Measurements from ENCODE around the gene DGKG.

Gene DGKG

DNA sequence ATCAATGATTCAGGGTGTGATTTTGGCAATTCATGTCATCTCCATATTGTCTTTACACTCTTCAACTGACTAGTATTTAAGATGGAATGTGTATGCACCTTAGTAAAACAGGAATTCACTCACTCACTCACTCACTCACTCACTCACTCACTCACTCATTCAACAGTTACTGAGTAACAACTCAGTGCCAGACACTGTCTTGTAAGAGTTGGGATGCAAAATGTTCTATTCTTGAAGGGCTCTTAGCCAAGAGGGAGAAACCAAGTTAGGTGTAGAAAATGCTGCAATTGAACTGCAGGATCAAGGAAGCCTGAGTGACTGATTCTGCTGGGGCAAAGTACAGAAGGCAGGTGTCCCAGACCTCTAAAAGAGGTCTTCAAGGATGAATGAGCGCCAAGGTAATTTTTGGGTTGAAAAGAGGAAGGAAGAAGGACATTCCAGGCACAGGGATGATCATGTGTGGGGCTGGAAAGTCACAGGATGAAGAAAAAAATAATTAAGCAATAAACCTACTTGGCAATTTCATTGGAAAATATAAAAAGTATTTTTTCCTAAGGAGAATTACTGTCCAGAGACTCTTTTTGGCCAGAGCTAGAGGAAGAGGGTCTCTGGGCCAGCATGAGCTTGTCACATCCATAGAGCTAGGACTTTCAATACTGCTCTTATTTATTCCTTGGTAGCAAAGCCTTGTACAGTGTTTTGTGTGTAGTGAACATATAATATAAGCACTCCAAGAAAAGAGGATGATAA, 194.2 kb downstream of the DGKG start:
- DNase-seq: no peak

DNA sequence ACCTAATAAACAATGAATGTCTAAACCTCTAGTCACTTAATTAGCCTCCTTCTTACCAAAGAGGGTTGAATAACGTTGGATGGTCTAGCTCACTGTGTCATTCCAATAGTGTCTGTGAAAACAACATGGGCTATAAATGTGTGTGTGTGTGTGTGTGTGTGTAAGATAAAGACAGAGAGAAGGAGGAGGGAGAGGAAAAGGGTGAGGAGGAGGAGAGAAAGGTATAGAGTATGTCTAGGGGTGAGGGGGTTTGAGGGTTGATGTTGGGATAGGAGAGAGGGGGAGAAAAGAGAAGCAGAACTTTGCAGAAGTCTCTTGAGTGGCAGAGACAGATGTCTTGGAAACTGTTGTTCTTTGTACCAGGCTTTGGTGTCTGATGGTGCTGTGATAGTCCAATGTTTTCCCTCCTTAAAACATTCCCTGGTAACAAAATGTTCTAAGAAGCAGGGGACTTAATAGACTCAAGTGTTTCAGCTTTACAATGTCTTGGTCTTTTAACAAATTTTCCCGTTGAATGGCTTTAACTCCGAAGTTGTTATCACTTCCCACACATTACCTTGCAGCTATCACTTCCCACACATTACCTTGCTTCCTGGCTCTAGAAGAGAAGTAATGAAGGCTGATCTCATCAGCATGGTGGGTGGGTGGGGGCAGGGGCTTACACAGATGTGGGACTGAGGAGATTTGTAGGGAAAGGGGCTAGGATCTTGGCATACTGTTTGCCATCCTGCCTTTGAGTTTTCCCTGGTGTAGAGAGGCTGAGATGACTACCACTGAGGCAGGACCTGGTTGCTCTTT, 195.3 kb downstream of the DGKG start:
- DNase-seq: no peak

DNA sequence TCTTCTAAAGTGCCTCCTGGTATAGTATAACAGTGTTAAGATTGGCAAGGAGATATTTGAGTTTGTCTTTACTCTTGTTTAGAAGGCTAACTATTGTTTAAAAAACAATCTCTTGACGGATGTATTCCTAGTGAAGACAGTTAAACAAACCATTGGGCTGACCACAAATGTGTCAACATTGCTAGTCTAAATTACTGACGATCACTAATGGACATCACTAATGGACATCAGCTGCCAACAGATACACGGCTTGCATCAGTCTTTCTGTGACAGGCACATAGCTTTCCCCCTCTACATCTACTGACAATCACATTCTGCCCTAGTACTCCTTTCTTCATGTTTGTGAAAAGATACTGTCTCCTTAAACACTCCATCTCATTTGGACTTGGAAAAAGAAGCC, 196.0 kb downstream of the DGKG start:
- DNase-seq: no peak

DNA sequence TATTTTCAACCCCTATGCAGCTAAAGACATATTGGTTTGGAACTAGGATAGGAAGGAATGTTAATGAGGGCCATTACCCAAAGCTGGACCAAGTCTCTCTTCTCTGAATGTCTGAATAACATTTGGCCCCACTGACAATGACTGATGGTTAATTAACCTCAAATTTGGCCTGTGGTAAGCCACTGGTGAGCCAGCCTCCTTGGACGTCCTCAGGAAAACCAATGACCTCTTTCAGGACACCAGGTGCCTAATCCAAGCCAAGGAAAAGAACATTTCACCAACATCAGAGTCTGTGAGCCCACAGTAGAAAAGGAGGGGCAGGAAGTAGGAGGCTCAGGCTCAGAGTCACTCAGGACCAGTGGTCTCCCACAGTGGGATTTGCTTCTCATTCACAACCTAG, 196.7 kb downstream of the DGKG start:
- DNase-seq: no peak

DNA sequence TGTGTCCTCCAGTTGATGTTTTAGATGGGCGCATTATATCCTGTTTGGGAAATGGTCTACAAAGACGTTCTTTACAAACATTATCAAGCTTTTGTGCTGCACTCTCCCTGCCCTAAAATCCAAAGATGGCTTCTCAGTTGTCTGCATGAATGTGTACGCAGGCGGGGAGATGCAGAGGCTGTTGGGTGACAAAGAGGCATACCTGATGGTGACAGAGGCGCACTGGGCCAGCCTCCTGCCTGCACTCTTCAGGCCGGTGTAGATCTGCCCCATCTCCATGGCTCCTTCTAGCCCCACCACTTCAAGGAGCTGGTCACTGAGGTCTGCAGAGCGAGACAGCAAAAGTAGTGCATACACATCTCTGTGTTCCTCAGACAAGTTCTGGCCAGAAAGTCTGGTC, 197.3 kb downstream of the DGKG start:
- DNase-seq: no peak

DNA sequence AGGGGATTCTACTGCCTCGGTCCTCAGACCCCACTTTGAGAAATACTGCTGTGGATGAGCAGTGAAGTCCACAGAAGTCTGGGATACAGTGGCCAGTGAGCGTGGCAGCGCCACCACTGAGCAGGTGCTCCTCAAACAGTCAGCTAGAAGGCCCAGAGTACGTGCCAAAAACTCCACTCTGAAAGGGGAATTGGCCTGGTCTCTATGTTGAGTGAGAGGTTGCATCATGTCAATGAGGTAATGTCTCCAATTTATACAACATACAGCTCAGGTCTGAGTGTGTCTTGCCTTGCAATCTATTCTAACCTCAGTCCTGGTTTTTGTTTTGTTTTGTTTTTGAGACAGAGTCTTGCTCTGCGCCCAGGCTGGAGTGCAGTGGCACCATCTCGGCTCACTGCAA, 199.8 kb downstream of the DGKG start:
- DNase-seq: no peak

DNA sequence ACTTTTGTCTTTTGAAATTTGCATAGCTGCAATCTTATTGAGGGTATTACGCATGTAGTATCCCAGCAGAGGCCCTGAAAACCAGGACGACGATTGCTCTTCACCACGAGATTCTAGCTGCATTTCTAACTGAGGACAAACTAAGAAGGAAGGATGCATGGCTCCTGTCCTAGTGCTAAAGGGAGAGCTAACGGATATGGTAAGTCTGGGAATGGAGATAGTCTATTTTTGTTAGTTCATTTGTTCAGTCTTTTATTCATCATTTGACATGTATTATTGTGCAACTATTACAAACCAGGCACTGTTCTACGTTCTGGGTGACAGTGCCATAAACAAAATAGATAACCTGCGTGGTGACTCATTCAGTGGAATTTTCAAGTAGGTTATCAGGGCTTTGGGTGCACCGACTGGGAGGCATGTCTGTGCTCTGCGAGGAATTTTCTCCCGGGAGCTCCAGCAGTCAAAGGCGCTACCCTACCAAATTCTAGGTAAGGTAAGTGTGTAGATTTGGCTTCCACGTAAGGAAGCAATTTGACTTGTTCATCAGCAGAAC, 201.3 kb downstream of the DGKG start:
- no peak for DNase-seq

DNA sequence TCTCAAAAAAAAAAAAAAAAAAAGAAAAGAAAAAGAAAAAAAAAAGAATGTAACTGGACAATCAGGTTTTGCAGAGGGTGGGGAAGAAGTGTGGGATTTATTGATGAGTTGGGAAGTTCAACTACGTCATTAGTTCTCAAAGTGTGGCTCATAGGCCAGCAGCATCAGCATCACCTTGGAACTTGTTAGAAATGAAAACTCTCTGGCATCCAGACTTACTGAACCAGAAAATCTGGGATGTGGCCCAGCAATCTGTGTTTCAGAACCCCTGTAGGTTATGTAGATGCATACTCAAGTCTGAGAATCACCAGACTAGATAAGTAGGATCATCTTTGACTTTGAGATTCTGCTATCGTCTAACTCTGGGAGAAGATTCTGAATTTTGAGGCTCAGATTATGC, 207.4 kb downstream of the DGKG start:
- no peak for DNase-seq

DNA sequence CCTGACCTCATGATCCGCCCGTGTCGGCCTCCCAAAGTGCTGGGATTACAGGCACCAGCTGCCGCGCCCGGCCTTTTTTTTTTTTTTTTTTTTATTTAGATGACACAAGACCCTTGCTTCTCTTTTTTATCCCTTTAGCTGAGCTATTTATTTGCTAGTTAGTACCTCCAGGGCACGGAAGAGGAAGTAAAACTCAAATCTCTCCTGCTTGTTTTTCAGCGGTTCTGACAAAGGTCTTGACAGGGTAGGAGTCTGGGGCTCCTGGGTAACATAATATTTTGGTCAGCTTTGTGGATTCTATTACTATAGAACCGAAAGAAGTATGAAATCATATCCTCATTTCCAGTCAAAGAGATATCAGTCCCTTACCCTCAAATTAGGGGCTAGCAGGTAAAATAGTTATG, 209.1 kb downstream of the DGKG start:
- DNase-seq: no peak

DNA sequence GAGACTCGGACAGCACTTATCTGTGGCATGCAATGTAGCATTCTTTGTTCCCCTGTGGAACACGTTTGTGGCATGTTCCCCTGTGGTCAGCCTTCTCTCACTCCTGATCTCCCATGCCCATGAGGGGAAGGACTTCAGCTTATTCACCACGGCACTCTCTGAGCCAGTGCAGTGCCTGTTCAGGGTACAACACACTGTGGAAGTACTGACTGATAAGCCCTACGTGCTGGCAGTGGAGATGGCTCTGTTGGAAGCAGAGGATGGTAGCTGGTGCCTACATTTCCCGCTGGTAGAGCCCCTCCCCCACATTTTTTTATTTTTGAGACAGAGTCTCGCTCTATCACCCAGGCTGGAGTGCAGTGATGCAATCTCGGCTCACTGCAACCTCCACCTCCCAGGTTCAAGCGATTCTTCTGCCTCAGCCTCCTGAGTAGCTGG, 209.7 kb downstream of the DGKG start:
- DNase-seq: no peak

DNA sequence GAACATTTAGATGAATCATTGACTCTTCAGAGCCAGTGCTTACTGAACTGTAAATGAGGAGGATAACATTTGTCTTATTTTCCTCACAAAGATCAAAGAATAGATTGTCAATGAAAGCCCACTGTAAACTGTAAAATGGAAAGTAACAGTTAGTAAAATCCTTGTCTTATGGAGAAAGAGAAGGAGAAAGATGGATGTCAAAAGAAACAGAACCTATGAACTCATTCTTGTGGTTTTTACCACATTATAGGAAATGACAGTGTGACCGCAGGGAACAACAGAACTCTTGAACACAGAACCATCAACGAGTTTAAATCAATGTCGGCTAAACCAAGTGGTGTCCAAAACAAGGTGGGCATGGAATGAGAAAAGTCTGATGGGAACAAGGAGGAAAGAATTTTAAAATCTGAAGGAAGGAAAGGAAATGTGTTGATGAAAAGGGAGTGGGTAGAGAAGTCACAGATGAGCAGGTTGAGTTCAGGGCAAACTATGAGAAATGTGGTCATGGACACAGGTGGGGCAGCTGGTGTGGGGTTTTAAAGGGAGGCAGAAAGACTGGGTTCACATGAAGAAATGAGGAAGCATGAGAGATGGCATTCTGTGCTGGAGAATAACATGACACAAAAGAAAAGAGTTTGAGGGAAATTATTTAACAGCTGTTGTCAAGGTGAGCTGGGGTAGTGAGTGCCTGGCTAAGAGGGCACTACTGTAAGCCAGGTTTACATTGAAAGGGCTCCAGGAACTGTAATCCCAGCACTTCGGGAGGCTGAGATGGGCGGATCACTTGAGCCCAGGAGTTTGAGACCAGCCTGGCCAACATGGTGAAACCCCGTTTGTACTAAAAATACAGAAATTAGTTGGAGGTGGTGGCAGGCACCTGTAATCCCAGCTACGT, 210.7 kb downstream of the DGKG start:
- DNase-seq: no peak

DNA sequence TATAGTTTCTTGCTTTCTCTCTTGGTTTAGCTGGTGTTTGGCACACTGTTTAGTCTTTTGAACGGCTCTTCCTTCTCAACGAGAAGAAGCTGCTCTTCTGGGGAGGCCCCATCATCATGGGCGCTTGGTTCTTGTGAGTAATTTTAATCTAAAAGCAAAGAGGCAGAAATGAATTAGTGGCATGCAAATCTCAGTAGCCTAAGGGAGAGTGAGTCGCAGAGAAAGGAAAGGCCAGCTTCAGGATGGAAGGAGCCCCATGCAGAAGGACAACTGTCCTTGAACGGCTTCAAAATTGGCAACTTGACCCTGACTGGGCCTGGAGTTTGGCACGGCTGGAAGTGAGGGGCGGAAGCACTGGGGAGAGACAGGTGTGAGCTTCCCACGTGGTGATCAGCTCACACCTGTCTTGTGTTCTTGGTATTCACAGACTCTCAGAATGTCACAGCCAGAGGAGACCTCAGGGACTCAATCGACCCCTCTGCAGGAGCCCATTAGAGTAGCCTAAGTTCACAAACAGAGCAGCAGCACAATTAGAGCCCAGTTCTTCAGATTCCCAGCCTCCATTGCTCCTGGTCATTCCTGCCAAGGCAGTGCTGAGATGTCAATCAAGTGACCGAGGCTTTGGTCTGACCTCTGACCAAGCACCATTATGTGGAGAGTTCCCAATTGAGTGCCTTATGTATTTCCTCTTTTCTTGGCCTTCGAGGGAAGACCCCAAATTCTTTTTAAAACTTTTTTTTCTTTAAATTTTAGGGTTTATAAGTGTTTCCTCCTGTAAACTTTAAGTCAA, 211.8 kb downstream of the DGKG start:
- no peak for DNase-seq

DNA sequence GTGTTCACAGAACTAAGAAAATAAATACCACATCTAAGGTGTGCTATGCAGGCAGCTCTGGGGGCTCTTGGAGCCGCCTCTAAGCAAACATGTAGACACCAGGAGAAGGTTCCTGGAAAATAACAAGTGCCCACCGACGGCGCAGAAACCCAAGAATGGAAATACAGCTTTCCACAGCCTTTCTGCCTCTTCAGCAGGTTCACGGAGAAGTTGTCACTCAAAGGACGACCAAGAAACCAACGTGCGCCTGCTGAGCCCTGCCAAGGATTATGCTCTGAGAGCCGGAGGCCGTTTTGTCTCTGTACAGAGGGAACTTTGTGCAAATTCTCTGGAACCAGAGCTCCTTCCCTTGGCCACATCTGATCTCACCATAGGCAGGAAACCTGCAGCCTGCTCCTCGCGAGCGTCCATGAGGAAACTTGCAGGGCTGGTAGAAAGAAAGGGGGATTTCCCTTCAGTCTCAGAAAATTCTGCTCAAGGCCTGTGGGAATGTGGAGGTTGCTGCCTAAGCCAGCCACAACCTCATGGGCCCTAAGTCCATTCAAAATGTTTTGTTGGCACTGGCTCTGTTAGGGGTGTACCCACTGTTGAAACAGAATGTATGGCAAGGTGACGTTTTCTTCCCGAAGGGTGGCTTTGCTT, 212.6 kb downstream of the DGKG start:
- no peak for DNase-seq

DNA sequence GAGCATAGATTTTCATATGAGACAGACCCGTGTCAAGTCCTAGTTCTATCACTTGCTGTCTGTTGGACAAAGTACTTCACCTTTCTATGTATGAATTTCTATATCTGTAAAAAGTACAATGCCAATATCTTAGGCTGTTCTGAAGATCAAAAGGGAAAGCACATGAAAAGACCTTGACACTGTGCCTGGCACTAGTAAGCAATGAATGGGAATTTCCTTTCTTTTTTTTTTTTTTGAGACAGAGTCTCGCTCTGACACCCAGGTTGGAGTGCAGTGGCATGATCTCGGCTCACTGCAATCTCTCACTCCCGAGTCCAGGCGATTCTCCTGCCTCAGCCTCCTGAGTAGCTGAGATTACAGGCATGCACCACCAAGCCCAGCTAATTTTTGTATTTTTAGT, 217.8 kb downstream of the DGKG start:
- no peak for DNase-seq

DNA sequence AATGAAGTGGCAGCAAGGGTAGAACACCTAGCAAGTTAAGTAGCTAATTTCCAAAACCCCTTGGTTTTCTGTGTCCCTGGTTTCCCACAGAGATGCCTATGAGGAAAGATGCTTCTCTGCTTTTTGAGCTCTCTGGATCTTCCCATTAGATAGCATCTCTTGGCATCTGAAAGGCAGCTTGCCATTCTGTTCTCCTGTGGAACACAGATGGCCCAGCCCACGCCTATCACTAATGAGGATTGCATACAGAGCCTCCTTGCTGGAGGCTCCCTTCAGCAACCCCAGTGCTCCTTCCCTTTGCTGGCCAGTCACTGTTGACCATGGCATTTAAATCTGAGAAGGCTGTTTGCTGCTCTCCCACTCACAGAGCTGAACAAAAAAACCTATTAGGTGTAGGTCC, 218.8 kb downstream of the DGKG start:
- DNase-seq: no peak

DNA sequence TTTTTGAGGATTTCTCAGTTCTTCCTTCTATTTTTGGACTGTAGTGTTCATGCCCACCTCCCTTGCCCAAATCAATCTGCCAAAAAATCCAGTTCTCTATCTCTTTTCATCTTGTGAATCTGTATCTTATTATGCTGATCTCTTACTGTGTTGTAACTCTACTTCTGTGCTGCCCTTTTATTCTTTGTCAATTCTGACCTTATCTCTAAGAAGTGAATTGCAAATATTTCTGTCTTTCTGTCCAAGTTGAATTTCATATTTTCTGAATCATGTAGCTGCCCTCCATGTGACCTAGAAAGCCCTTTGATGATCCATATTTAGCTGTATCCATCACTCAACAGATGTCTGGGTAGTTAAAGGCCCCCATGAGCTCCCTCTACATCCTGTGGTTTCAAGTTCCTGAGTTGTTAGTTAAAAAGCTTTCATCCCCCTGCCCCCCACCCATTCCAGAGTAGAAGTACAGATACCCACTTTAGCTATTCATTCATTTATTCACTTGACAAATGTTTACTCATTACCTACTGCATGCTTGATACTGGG, 219.6 kb downstream of the DGKG start:
- no peak for DNase-seq

DNA sequence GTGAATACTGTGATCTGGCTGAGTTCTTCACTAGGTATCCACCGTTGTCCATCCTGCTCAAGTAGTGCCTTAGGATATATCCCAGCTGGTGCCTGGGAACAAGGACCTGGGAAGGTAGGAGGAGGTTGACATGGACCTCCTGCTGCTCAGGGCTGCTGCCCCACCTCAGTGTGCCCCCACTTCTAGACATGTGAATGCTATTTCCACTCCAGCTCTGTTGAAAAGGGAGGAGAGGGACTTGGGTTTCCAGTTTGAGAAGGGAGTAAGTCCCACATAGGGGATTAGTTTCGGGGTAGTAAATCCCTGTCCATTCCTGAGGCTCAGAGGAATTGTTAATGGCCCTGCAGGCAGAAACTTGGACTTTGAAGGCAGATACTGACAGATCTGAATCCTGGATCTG, 220.2 kb downstream of the DGKG start:
- DNase-seq: no peak

DNA sequence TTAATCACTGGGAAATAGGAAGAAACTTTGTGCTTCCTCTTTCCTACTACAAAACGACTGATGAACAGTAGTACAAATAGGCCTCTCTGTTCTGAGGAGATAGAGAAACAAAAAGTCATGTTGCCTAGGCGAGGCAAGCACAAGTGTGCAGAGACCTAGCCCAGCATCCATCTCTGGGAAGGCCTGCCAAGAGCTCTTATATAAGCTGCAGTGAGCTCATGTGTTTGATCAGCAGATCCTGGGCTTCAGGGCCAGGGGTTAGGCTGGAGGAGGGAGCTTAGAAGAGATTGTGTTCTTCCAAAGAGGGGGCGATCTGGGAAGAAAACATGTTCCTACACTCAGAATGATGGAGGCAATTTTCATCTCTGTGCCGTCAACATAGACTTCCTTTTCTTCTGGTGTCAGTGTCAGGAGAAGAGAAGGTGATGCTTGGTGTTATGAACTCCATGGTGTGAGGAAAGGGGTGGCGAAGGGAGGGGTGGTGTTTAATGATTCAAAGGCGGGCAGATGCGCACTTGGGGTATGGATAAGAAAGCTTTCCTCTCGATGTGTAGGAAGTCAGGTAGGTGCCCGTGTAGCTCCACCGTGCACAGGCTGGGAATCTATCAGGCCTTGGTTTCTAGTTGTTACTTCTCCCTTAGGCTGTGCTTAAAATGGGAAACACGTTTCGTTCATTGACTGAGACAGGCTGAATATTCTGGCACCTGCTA, 223.6 kb downstream of the DGKG start:
- no peak for DNase-seq

DNA sequence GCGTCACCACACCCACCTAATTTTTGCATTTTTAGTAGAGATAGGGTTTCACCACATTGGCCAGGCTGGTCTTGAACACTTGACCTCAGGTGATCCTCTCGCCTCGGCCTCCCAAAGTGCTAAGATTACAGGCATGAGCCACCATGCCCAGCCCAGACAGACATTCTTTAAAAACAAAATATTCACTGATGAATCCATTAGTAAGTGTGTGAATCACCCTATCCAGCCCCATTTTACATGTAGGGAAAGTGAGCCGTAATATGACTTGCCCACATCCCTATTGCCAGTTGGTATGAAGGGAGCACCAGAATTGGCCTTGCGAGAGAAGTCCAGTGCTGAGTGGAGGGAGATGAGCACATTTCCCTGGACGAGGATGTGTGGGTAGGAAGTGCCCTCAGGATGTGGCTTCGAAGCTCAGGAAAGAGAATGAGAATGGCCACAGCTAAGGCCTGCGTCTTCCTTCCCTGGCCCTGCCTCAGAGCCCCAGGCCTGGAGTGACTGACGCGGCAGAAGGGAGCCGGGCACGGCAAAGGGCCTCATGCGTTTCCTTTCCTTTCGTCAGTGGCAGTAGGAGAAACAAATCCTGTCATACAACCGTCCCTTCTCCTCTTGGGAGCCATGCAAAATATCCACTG, 224.9 kb downstream of the DGKG start:
- no peak for DNase-seq

DNA sequence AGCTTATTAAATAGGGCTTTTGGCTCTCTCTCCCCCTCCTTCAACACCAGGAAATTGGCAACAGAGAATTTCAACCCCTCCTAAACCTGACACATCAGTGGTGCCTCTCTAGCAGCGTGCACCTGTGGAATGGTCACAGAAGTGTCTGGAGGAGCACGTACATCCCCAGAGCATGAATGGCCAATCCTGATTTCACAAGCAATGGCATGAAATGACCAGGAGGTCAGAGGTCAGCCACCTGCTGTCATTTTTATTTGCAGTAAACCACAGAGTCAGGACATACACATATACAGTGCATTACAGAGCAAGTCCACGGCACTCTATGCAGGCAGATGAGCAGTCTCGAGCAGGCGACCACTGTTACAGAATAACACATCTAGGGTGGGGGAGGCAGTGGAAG, 228.1 kb downstream of the DGKG start:
- no peak for DNase-seq

Measured in stimulated activated CD4-positive, alpha-beta T cell treated with anti-CD3 and anti-CD28 coated beads, Interleukin-4, amount 100 ng/mL, for 24 hours (primary cell).